ENCODE data around the gene MTG2. TPM values are rescaled to one million over a fixed set of nuclear protein-coding genes. Genes with fewer than 3 reads are reported as not detected.
A peak's percentile ranks its signal among the peaks of the same experiment; 100 is the strongest.

The MTG2 gene
- total and polyA plus RNA-seq, 2 of the 13 experiments (the other 11 are each of a cell fraction or from before 2014, with no cell fraction given) = 20.4 to 37.8 TPM

GRCh38 chr20:62239278-62239879, 56.6 kb downstream of the MTG2 start (continued):
- TF ChIP-seq ZNF230 (CRISPR knock-in tag; IDR thresholded peaks at IDR 0.05) (peak; percentile 89; the same call in 1 of the 2 replicates), ZNF543 (CRISPR knock-in tag; IDR thresholded peaks at IDR 0.05) (0 out of 2 replicates have a peak, but pooled peaks have one; percentile 20), ZNF224 (CRISPR knock-in tag; IDR thresholded peaks at IDR 0.05) (peak; percentile 56; the same call in 1 of the 2 replicates), TRIM22 (IDR thresholded peaks at IDR 0.05) (no peak), GPBP1L1 (CRISPR knock-in tag; IDR thresholded peaks at IDR 0.05) (no peak), ZBTB43 (CRISPR knock-in tag; conservative IDR thresholded peaks at IDR 0.05) (no peak), LBX2 (CRISPR knock-in tag; IDR thresholded peaks at IDR 0.05; ENCODE audit: borderline replicate concordance) (peak; percentile 15; the same call in 1 of the 2 replicates), IKZF4 (CRISPR knock-in tag; IDR thresholded peaks at IDR 0.05; ENCODE audit: borderline replicate concordance, low read depth, not compliant biosample characterization) (peak; percentile 59), ZNF263 (CRISPR knock-in tag; IDR thresholded peaks at IDR 0.05) (peak; percentile 63; the same call in 1 of the 2 replicates), FOSL2 (CRISPR knock-in tag; IDR thresholded peaks at IDR 0.05) (peak; percentile 32), ZNF280B (CRISPR knock-in tag; IDR thresholded peaks at IDR 0.05; ENCODE audit: borderline replicate concordance) (0 out of 2 replicates have a peak, but pooled peaks have one; percentile 35), MXD4 (CRISPR knock-in tag; IDR thresholded peaks at IDR 0.05) (0 out of 2 replicates have a peak, but pooled peaks have one; percentile 39), NR1H2 (CRISPR knock-in tag; IDR thresholded peaks at IDR 0.05; ENCODE audit: borderline replicate concordance, low read depth) (no peak), ZNF800 (CRISPR knock-in tag; IDR thresholded peaks at IDR 0.05) (0 out of 2 replicates have a peak, but pooled peaks have one; percentile 41), SP4 (CRISPR knock-in tag; IDR thresholded peaks at IDR 0.05) (peak; percentile 46; the same call in 1 of the 2 replicates), MYPOP (CRISPR knock-in tag; IDR thresholded peaks at IDR 0.05) (peak; percentile 76; the same call in 1 of the 2 replicates), SALL2 (CRISPR knock-in tag; IDR thresholded peaks at IDR 0.05) (0 out of 2 replicates have a peak, but pooled peaks have one; percentile 33), ZNF772 (CRISPR knock-in tag; IDR thresholded peaks at IDR 0.05) (peak; percentile 80), RFXANK (CRISPR knock-in tag; IDR thresholded peaks at IDR 0.05) (no peak), ZBTB20 (CRISPR knock-in tag; IDR thresholded peaks at IDR 0.05; ENCODE audit: borderline replicate concordance, low read depth) (no peak; the same call in 1 of the 2 replicates)

Measured in HepG2 (cell line).